ENCODE measurements around the gene TLCD5.

The TLCD5 gene

GRCh38 chr11:120296554-120296953, 28.5 kb upstream of the TLCD5 start:
- no peak for DNase-seq (ENCODE audit: low read depth)
- TF ChIP-seq, protein P1, sequence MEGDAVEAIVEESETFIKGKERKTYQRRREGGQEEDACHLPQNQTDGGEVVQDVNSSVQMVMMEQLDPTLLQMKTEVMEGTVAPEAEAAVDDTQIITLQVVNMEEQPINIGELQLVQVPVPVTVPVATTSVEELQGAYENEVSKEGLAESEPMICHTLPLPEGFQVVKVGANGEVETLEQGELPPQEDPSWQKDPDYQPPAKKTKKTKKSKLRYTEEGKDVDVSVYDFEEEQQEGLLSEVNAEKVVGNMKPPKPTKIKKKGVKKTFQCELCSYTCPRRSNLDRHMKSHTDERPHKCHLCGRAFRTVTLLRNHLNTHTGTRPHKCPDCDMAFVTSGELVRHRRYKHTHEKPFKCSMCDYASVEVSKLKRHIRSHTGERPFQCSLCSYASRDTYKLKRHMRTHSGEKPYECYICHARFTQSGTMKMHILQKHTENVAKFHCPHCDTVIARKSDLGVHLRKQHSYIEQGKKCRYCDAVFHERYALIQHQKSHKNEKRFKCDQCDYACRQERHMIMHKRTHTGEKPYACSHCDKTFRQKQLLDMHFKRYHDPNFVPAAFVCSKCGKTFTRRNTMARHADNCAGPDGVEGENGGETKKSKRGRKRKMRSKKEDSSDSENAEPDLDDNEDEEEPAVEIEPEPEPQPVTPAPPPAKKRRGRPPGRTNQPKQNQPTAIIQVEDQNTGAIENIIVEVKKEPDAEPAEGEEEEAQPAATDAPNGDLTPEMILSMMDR (IDR thresholded peaks at IDR 0.05; ENCODE audit: insufficient read depth, low read depth, low read length, missing control alignments), result no peak

DNA sequence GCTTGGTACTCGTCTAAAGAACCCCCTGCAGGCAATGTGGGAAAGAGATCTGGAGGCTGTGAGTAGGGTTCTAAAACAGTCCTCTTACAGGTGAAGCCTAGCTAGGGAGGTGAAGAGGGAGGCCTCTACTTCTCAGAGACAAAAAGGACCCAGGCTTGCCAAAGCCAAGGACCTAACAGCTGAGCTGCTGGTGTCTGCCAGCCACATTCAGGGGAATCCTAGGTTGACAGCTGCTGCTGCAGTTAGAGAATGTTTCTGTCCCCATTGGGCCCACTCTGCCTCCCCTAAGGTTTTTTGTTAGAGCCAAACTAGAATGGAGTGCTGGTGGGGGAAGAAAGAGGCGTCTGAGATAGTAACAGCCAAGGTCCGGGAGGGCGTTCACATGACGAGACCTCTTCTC, 26.6 kb upstream of the TLCD5 start:
- no peak overlapping the region for H3K4me3 ChIP-seq (ENCODE audit: low read length)
- DNase-seq (ENCODE audit: low read depth), result no peak
- TF ChIP-seq, protein P1 (IDR thresholded peaks at IDR 0.05; ENCODE audit: insufficient read depth, low read depth, low read length, missing control alignments), result no peak

More at GRCh38 chr11:120296554-120296953, 28.5 kb upstream of the TLCD5 start:
- no peak overlapping the region for H3K4me3 ChIP-seq (ENCODE audit: low read length)

DNA sequence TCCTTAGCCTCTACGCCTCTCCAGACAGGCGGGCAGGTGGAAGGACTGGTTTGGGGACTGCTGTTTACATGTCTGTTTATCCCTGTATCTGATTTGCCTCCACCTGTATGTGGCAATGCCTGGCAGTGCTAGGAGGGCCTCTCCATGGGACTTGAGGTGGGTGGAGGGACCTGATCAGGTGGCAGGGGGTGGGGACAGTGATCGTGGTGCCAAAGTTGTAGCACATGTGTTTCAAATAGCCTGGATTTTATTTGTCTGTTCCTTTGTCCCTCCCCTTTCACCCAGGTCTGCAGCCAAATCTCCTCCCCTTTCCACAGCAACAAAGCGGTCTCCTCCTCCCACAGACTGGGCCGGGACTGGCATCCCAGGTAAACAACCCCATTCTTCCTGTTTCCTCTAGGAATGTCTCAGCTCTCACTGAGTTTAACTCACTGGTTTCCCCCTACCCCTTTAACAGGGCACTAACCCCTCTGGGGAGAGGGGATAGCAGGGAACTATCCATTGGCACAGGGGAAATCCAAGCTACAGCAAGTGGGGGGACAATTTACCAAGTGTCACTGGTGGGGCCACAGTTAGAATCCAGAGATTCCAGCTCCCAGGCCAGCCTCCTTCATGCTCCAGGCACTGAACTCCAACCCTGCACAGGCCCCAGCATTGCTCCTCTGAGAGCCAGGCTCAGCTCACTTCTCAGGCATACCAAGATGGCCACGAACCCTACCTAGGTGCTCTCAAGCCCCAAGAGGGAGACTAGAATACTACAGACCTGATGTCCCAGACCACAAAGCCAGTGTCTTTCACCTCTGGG, 22.9 kb upstream of the TLCD5 start:
- peak; percentile 76 for DNase-seq (ENCODE audit: low read depth)
- TF ChIP-seq, protein P1 (IDR thresholded peaks at IDR 0.05; ENCODE audit: insufficient read depth, low read depth, low read length, missing control alignments), result no peak
- no peak overlapping the region for H3K4me3 ChIP-seq (ENCODE audit: low read length)

DNA sequence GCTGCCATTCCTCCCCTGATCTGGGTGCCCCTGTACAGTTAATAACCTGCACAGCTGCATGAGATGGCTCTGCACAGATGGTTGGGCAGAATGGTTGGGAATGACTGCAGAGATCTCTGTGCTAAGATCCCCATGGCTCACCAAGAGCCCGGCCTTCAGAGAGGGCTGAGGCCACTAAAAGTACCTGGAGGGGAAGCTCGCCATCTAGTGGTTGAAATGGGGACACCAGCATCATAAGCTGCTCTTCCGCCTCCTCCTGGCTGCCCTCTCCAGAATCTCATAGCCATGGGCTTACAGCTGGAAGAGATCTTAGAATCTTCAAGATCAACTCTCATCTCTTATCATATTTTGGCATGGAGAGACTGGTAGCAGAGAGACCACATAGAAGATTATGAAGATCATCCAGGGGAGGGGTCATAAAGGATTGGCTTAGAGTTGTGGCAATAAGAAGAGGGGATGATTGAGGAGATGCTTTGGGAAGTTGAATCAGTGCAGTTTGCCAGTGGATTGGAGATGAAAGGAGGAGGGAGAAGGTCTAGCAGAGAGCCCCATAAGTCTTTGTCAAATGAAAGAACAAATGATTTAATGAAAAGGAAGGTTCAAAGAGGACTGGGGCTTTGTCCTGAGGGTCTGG, 22.0 kb upstream of the TLCD5 start:
- TF ChIP-seq, protein P1 (IDR thresholded peaks at IDR 0.05; ENCODE audit: insufficient read depth, low read depth, low read length, missing control alignments), result peak; percentile 96
- DNase-seq (ENCODE audit: low read depth), result peak; percentile 89
- H3K4me3 ChIP-seq (ENCODE audit: low read length), result no peak overlapping the region

DNA sequence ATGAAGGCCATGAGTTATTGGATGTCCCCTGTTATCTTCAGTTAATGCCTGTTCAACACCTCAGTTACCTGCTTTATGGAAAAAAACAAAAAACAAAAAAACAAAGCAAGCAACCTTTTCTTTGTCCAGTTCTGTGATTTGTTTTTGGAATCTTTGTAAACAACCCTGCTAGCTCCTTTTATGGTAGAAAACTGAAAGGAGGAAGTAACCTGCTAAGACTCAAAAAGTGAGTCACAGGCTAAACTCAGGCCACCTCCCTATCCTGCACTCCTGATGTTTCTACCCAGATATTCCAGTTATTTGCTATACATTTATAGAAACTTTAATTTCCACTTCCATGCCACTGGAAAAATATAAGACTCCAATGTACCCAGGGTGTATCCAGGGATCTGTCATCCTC, 20.6 kb upstream of the TLCD5 start:
- peak; percentile 85 for DNase-seq (ENCODE audit: low read depth)
- no peak overlapping the region for H3K4me3 ChIP-seq (ENCODE audit: low read length)
- TF ChIP-seq, protein P1 (IDR thresholded peaks at IDR 0.05; ENCODE audit: insufficient read depth, low read depth, low read length, missing control alignments), result no peak

- H3K4me3 ChIP-seq (ENCODE audit: low read length), result no peak overlapping the region
- TF ChIP-seq, protein P1 (IDR thresholded peaks at IDR 0.05; ENCODE audit: insufficient read depth, low read depth, low read length, missing control alignments), result no peak
- peak; percentile 60 for DNase-seq (ENCODE audit: low read depth)
These were observed 19.8 kb upstream of the TLCD5 start for GRCh38 chr11:120305286-120305685.
